Activated naive CD4-positive, alpha-beta T cell treated with anti-CD3 and anti-CD28 coated beads for 36 hours (primary cell): Measurements from ENCODE around the gene CD48. TPM values are rescaled to one million over a fixed set of nuclear protein-coding genes. Genes with fewer than 3 reads are reported as not detected.

Source experiments
- CTCF ChIA-PET: fragments of 350-600 bp; sonication (Branson Sonifier 250); formaldehyde crosslinking; loops from one replicate; lab custom pipeline; 2021; ENCODE audit warnings: antibody characterized with exemption; lab: Charles Lee
- DNase-seq: peaks from one replicate; pipeline ENCODE4 v3.0.0-alpha.2; 2020
- H3K27ac Mint-ChIP-seq: one replicate; pipeline ENCODE4 v1.8.0; 2021; ENCODE audit warnings: mild to moderate bottlenecking, mixed read lengths
- H3K27me3 Mint-ChIP-seq: one replicate; pipeline ENCODE4 v1.8.0; 2021; ENCODE audit warnings: low read depth, mixed read lengths
- H3K36me3 Mint-ChIP-seq: one replicate; pipeline ENCODE4 v1.8.0; 2021; ENCODE audit warnings: low read depth, mixed read lengths
- H3K4me1 Mint-ChIP-seq: one replicate; pipeline ENCODE4 v1.8.0; 2021; ENCODE audit warnings: low read depth, mixed read lengths
- H3K4me3 Mint-ChIP-seq: one replicate; pipeline ENCODE4 v1.8.0; 2021; ENCODE audit warnings: mild to moderate bottlenecking, moderate library complexity, mixed read lengths
- H3K9me3 Mint-ChIP-seq: one replicate; pipeline ENCODE4 v1.8.0; 2021; ENCODE audit warnings: mixed read lengths
- intact Hi-C: fragments of 100-400 bp; cut with micrococcal nuclease; formaldehyde crosslinking; loops from one replicate; pipeline ENCODE4 v1.15.1; 2023
- total RNA-seq, 2 experiments: library from RNA; stranded (reverse); gene quantifications; one replicate each; pipeline ENCODE4 v1.2.3, GENCODE V29; 2021

The CD48 gene
- 100 to 1,000 TPM; 338 to 340 TPM for total RNA-seq

DNA sequence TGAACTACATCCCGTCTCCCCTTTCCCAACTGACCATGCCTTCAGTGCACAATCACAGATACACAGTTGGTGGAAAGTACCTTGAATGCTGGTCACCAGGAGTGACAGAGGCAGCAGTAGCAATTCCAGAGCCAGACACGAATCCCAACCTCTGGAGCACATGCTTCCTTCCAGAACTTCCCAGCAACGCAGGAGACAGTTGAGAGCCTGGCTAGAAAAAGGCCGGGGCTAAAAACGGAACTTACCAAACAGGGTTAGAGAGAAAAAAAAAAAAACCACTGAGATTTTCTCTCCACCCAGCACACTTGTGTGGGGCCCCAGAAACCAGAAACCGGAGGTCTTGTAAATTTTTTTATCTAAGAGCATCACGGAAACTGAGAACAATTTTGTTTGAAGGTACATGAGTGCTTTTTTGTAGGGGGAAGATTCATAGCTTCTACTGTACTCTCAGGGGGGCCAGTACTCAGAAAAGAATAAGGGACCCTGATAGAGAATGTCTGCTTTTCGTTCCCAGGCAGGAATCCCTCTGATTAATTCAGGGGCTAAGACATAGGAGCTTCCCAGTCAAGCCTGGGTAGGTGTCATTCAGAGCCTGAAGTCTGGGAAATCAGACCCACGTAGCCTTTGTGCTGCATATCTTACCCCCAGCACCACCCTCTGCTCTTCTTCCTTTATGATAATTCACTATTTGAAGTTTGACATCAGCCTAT is at the start of gene CD48:
Gene CD48, minus strand, starts transcription at position 221 of the 710 bp plus-strand sequence. Its CDS starts 59 bp downstream, at position 162.
- Mint-ChIP-seq H3K9me3 (no peaks in the 10 kb centered on the region), H3K4me1 (peaks cover 28% of the 10 kb centered on the region), H3K27ac (no peak within 1 kb of the TSS), H3K36me3 (no peaks in the 10 kb centered on the region), H3K27me3 (no peaks in the 10 kb centered on the region), H3K4me3 (no peak within 1 kb of the TSS)
- CTCF ChIA-PET, result interaction anchor here (0.7 to 6.3 kb wide), 7 partner anchors 13 to 87 kb away, joined by 3 to 67 read pairs (median 8); no protein-coding TSS in a partner anchor
- DNase-seq, result peak; percentile 70
- intact Hi-C loops, result loop anchor here (1.0 to 5.0 kb wide), 12 partner anchors 11 to 1699 kb away; partner anchors contain the start of genes LY9 and SLAMF7

GRCh38 chr1:160761046-160761445 is 49.4 kb upstream of the CD48 start:
- DNase-seq, result no peak
- H3K27ac Mint-ChIP-seq, result no peak overlapping the region
- intact Hi-C loops, result no loop called here
- CTCF ChIA-PET, result interaction anchor here (0.6 kb wide), 1 partner anchor 49 kb away, joined by 3 read pairs; no protein-coding TSS in a partner anchor
- no peak overlapping the region for H3K4me3 Mint-ChIP-seq
- peaks cover 6% of the 10 kb centered on the region for H3K9me3 Mint-ChIP-seq
- peaks cover 44% of the 10 kb centered on the region for H3K4me1 Mint-ChIP-seq
- H3K27me3 Mint-ChIP-seq, result no peaks in the 10 kb centered on the region
- peaks cover 3% of the 10 kb centered on the region for H3K36me3 Mint-ChIP-seq

DNA sequence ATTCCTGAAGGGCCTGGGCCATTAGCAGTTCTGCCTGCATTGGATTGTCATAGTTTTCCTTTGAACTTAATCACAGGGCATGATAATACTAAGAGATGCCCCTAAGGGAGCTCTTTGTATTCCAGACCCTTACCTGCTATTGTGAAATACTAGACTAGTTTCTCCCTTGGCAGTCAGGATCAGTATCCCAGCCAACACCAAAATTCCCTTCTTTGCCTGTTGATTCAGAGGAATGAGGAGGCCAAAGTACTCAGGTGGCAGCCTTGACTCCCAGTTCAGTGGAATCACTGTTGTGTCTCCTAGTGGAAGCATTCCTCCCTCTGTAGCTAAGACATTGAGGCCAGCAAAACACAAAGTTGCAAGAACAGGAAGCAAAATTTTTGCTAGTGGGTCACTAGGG is 48.1 kb upstream of the CD48 start:
- Mint-ChIP-seq H3K27me3 (no peaks in the 10 kb centered on the region), H3K27ac (no peak overlapping the region), H3K9me3 (peaks cover 6% of the 10 kb centered on the region), H3K4me1 (peaks cover 47% of the 10 kb centered on the region), H3K4me3 (no peak overlapping the region), H3K36me3 (peaks cover 3% of the 10 kb centered on the region)
- CTCF ChIA-PET, result interaction anchor here (1.2 kb wide), 1 partner anchor 8 kb away, joined by 3 read pairs; no protein-coding TSS in a partner anchor
- DNase-seq, result no peak
- intact Hi-C loops, result no loop called here

- H3K27me3 Mint-ChIP-seq, result no peaks in the 10 kb centered on the region
- CTCF ChIA-PET, result interaction anchor here (0.6 to 4.9 kb wide), 2 partner anchors 8 to 312 kb away, joined by 4 to 30 read pairs; no protein-coding TSS in a partner anchor
- DNase-seq, result no peak
- H3K4me1 Mint-ChIP-seq, result peaks cover 47% of the 10 kb centered on the region
- intact Hi-C loops, result no loop called here
- peaks cover 6% of the 10 kb centered on the region for H3K9me3 Mint-ChIP-seq
- H3K27ac Mint-ChIP-seq, result no peak overlapping the region
- peaks cover 13% of the 10 kb centered on the region for H3K36me3 Mint-ChIP-seq
- no peak overlapping the region for H3K4me3 Mint-ChIP-seq
Observed at GRCh38 chr1:160758521-160758920, 46.9 kb upstream of the CD48 start.

GRCh38 chr1:160756849-160757201 is 45.2 kb upstream of the CD48 start:
- no peaks in the 10 kb centered on the region for H3K27me3 Mint-ChIP-seq
- peaks cover 59% of the 10 kb centered on the region for H3K4me1 Mint-ChIP-seq
- no peak overlapping the region for H3K4me3 Mint-ChIP-seq
- peak overlapping the region; percentile 87 for H3K27ac Mint-ChIP-seq
- no peak for DNase-seq
- peaks cover 25% of the 10 kb centered on the region for H3K36me3 Mint-ChIP-seq
- H3K9me3 Mint-ChIP-seq, result peaks cover 6% of the 10 kb centered on the region
- CTCF ChIA-PET, result interaction anchor here (0.7 to 4.9 kb wide), 5 partner anchors 10 to 75 kb away, joined by 3 to 30 read pairs (median 3); no protein-coding TSS in a partner anchor
- intact Hi-C loops, result loop anchor here (1.0 kb wide), 1 partner anchor 10 kb away; no protein-coding TSS in a partner anchor

DNA sequence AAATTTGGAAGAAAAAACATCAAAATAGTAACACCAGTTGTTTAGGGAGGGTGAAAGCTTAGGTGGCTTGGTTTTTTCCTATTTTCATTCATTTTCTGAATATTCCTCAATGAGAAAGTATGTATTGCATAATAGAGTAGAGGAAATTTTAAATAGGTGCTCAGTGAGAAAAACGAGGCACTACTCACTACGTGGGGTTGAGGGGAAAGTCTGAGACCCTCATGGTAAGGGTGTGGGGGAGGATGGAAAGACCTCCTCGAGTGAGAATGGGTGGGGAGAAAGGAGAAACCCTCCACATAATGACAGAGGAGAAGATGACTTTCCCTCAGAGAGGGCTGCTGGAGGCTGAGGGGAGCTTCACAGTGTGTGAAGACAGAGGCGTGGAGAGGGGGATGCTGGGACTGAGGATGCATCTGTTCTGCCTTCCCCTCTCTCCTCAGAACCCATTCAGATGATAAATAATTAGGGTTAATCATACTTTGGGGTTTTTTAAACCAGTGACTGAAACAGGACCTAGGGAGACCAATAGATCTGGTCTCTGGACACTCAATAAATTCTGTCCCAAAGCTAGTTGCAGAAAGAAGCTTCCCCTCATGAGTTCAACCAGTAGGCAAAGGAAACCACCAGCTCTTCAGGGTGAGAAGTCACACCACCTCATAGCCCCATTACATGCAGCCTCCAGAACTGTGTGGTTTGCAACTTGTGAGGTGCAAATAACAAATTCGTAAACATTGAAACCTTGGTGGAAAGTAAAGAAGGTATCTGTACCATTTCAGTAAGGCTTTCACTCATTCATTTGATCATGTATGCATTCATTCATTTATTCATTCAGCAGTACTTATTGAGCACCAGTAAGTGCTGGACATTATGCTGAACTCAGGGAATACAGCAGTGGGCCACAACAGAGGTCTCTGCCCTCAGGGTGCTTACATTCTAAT is 44.6 kb upstream of the CD48 start:
- Mint-ChIP-seq H3K36me3 (peaks cover 29% of the 10 kb centered on the region), H3K27ac (peak overlapping the region; percentile 87), H3K27me3 (no peaks in the 10 kb centered on the region), H3K4me3 (no peak overlapping the region), H3K4me1 (peaks cover 58% of the 10 kb centered on the region), H3K9me3 (peaks cover 6% of the 10 kb centered on the region)
- peak; percentile 58 for DNase-seq
- intact Hi-C loops, result loop anchor here (1.0 kb wide), 1 partner anchor 11 kb away; no protein-coding TSS in a partner anchor
- CTCF ChIA-PET, result interaction anchor here (0.7 to 4.9 kb wide), 6 partner anchors 11 to 74 kb away, joined by 3 to 30 read pairs (median 3); no protein-coding TSS in a partner anchor

DNA sequence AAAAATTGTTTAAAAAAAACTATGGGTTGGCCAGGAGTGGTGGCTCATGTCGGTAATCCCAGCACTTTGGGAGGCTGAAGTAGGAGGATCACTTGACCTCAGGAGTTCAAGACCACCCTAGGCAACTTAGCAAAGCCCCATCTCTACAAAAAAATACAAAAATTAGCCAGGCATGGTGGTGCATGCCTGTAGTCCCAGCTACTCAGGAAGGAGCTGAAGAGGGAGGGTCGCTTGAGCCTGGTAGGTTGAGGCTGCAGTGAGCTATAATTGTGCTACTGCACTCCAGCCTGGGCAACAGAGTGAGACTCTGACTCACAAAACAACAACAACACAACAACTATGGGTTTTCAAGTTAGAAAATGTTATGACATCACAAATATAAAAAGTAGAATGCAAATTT is 43.8 kb upstream of the CD48 start:
- intact Hi-C loops, result no loop called here
- H3K4me1 Mint-ChIP-seq, result peaks cover 61% of the 10 kb centered on the region
- no peaks in the 10 kb centered on the region for H3K27me3 Mint-ChIP-seq
- CTCF ChIA-PET, result interaction anchor here (0.7 to 4.9 kb wide), 3 partner anchors 11 to 22 kb away, joined by 3 to 30 read pairs (median 5); no protein-coding TSS in a partner anchor
- H3K9me3 Mint-ChIP-seq, result peaks cover 4% of the 10 kb centered on the region
- H3K27ac Mint-ChIP-seq, result peak overlapping the region; percentile 87
- H3K36me3 Mint-ChIP-seq, result peaks cover 35% of the 10 kb centered on the region
- DNase-seq, result no peak
- no peak overlapping the region for H3K4me3 Mint-ChIP-seq

- H3K4me1 Mint-ChIP-seq, result peaks cover 71% of the 10 kb centered on the region
- intact Hi-C loops, result no loop called here
- H3K4me3 Mint-ChIP-seq, result no peak overlapping the region
- H3K27ac Mint-ChIP-seq, result no peak overlapping the region
- CTCF ChIA-PET, result no interaction called here
- peaks cover 48% of the 10 kb centered on the region for H3K36me3 Mint-ChIP-seq
- no peaks in the 10 kb centered on the region for H3K27me3 Mint-ChIP-seq
- peaks cover 4% of the 10 kb centered on the region for H3K9me3 Mint-ChIP-seq
- DNase-seq, result no peak
Observed at GRCh38 chr1:160753594-160753993, 42.0 kb upstream of the CD48 start.

GRCh38 chr1:160752924-160753323 is 41.3 kb upstream of the CD48 start:
- CTCF ChIA-PET, result interaction anchor here (1.0 to 1.4 kb wide), 2 partner anchors 15 to 25 kb away, joined by 3 to 9 read pairs; no protein-coding TSS in a partner anchor
- intact Hi-C loops, result no loop called here
- DNase-seq, result no peak
- Mint-ChIP-seq H3K36me3 (peaks cover 55% of the 10 kb centered on the region), H3K27ac (peak overlapping the region; percentile 18), H3K9me3 (peaks cover 4% of the 10 kb centered on the region), H3K27me3 (no peaks in the 10 kb centered on the region), H3K4me3 (no peak overlapping the region), H3K4me1 (peaks cover 75% of the 10 kb centered on the region)

- H3K27ac Mint-ChIP-seq, result peak overlapping the region; percentile 74
- CTCF ChIA-PET, result interaction anchor here (0.6 to 1.4 kb wide), 3 partner anchors 16 to 59 kb away, joined by 3 to 9 read pairs (median 3); no protein-coding TSS in a partner anchor
- H3K36me3 Mint-ChIP-seq, result peaks cover 59% of the 10 kb centered on the region
- peaks cover 4% of the 10 kb centered on the region for H3K9me3 Mint-ChIP-seq
- H3K4me1 Mint-ChIP-seq, result peaks cover 78% of the 10 kb centered on the region
- intact Hi-C loops, result no loop called here
- no peak overlapping the region for H3K4me3 Mint-ChIP-seq
- no peaks in the 10 kb centered on the region for H3K27me3 Mint-ChIP-seq
- no peak for DNase-seq
Observed at GRCh38 chr1:160752406-160752805, 40.8 kb upstream of the CD48 start.

GRCh38 chr1:160750608-160751007 is 39.0 kb upstream of the CD48 start:
- Mint-ChIP-seq H3K27me3 (no peaks in the 10 kb centered on the region), H3K4me3 (no peak overlapping the region)

More at GRCh38 chr1:160750608-160751007, 39.0 kb upstream of the CD48 start:
- no peaks in the 10 kb centered on the region for H3K9me3 Mint-ChIP-seq
- intact Hi-C loops, result loop anchor here (1.0 kb wide), 3 partner anchors 7 to 38 kb away; no protein-coding TSS in a partner anchor
- CTCF ChIA-PET, result interaction anchor here (1.1 to 1.8 kb wide), 2 partner anchors 16 to 17 kb away, joined by 3 to 6 read pairs; no protein-coding TSS in a partner anchor
- peak overlapping the region; percentile 87 for H3K27ac Mint-ChIP-seq
- H3K4me1 Mint-ChIP-seq, result peaks cover 79% of the 10 kb centered on the region
- DNase-seq, result no peak
- H3K36me3 Mint-ChIP-seq, result peaks cover 57% of the 10 kb centered on the region
